H1 (cell line): ENCODE measurements around the gene ZNF227. TPM values are rescaled to one million over a fixed set of nuclear protein-coding genes. Genes with fewer than 3 reads are reported as not detected.

ENCODE experiments used
- CTCF ChIA-PET: fragments of 300-600 bp; sonication (Branson Sonifier 250); formaldehyde crosslinking; loops from one replicate; lab custom pipeline; 2021; ENCODE audit not compliant: partially characterized antibody; lab: Charles Lee
- POLR2A ChIA-PET: fragments of 300-600 bp; sonication (Branson Sonifier 250); formaldehyde crosslinking; loops from one replicate; lab custom pipeline; 2021; ENCODE audit warnings: inconsistent platforms; ENCODE audit not compliant: partially characterized antibody; lab: Charles Lee
- DNase-seq, 2 experiments: peaks; one replicate each; pipeline versions ENCODE4 v3.0.0 to v3.0.0-alpha.2; 2010 to 2022; ENCODE audit warnings: low spot score in 2 of 2, low read depth in 1 of 2, mixed read lengths in 1 of 2
- FAIRE-seq: peaks from 2 replicates; lab custom pipeline; 2011; peaks lifted over from hg19 to GRCh38; lab: Jason Lieb, UNC
- H2AFZ ChIP-seq: 2 replicates; pipeline ENCODE4 v1.8.1; 2012; ENCODE audit warnings: low read length, inconsistent platforms
- H2AK5ac ChIP-seq: 2 replicates; pipeline ENCODE4 v1.6.1; 2013; ENCODE audit warnings: low read depth, low read length
- H2BK120ac ChIP-seq: replicated peaks from 2 replicates; pipeline ENCODE3; 2013; ENCODE audit warnings: low read depth, low read length, inconsistent platforms
- H2BK12ac ChIP-seq: 2 replicates; pipeline ENCODE4 v1.6.1; 2013; ENCODE audit warnings: low read depth, low read length
- H2BK15ac ChIP-seq: 2 replicates; pipeline ENCODE4 v1.6.1; 2013; ENCODE audit warnings: low read length
- H2BK20ac ChIP-seq: 2 replicates; pipeline ENCODE4 v1.6.1; 2013; ENCODE audit warnings: low read length
- H2BK5ac ChIP-seq: 2 replicates; pipeline ENCODE4 v1.6.1; 2013; ENCODE audit warnings: low read depth, low read length
- H3K14ac ChIP-seq: 2 replicates; pipeline ENCODE4 v1.6.1; 2013; ENCODE audit warnings: inconsistent platforms; ENCODE audit not compliant: insufficient read length
- H3K18ac ChIP-seq: 2 replicates; pipeline ENCODE4 v1.6.1; 2013; ENCODE audit warnings: low read length; ENCODE audit errors: extremely low read depth
- H3K23ac ChIP-seq: 2 replicates; pipeline ENCODE4 v1.6.1; 2013; ENCODE audit warnings: inconsistent platforms; ENCODE audit not compliant: insufficient read length
- H3K23me2 ChIP-seq: 2 replicates; pipeline ENCODE4 v1.6.1; 2013; ENCODE audit warnings: low read depth, low read length
- H3K27ac ChIP-seq: 2 replicates; pipeline ENCODE4 v1.6.1; 2011; ENCODE audit warnings: low read depth, low read length, inconsistent platforms
- H3K27me3 ChIP-seq, 4 experiments: replicated peaks in 1 of 4; 1 replicate in 1 of 4; 2 replicates in 3 of 4; pipeline versions ENCODE4 v1.6.1 to v1.8.1; 2011 to 2013; ENCODE audit warnings: low read length in 3 of 4, mild to moderate bottlenecking in 3 of 4, inconsistent platforms in 2 of 4, mixed read lengths in 2 of 4, moderate library complexity in 1 of 4; ENCODE audit not compliant: control insufficient read depth in 3 of 4, insufficient read depth in 3 of 4; ENCODE audit errors: extremely low read depth in 1 of 4
- H3K36me3 ChIP-seq, 4 experiments: 2 replicates each; pipeline versions ENCODE4 v1.6.1 to v1.8.1; 2011 to 2013; ENCODE audit warnings: mild to moderate bottlenecking in 4 of 4, low read length in 3 of 4, moderate library complexity in 2 of 4, control low read depth in 1 of 4, inconsistent platforms in 1 of 4; ENCODE audit not compliant: insufficient read depth in 4 of 4, control insufficient read depth in 2 of 4
- H3K4ac ChIP-seq: replicated peaks from 2 replicates; pipeline ENCODE3; 2013; ENCODE audit warnings: low read length, low read depth, mixed read lengths, inconsistent platforms; ENCODE audit not compliant: insufficient read length
- H3K4me1 ChIP-seq, 4 experiments: replicated peaks in 1 of 4; 1 replicate in 1 of 4; 2 replicates in 3 of 4; pipeline versions ENCODE4 v1.6.1 to v1.8.1; 2011 to 2013; ENCODE audit warnings: low read length in 3 of 4, inconsistent platforms in 2 of 4, mixed read lengths in 1 of 4; ENCODE audit not compliant: insufficient read depth in 4 of 4, control insufficient read depth in 3 of 4
- H3K4me2 ChIP-seq, 2 experiments: 2 replicates each; pipeline versions ENCODE4 v1.6.1 to v1.8.1; 2011 to 2013; ENCODE audit warnings: low read depth in 2 of 2, low read length in 2 of 2, control low read depth in 1 of 2, inconsistent platforms in 1 of 2, mild to moderate bottlenecking in 1 of 2; ENCODE audit not compliant: insufficient read depth in 1 of 2
- H3K4me3 ChIP-seq, 4 experiments: fragments of 200-600, 300-600 bp in 1 of 4; sonication (generic), shearing (Covaris generic), sonication (Bioruptor Twin) in 1 of 4; 2 replicates each; pipeline versions ENCODE4 v1.5.1 to v1.8.1; 2011 to 2016; ENCODE audit warnings: low read length in 4 of 4, low read depth in 3 of 4, control low read depth in 2 of 4, inconsistent platforms in 2 of 4, mild to moderate bottlenecking in 2 of 4, mixed read lengths in 1 of 4, moderate library complexity in 1 of 4; ENCODE audit not compliant: insufficient read depth in 2 of 4; ENCODE audit errors: extremely low read depth in 1 of 4
- H3K56ac ChIP-seq: replicated peaks from 2 replicates; pipeline ENCODE3; 2013; ENCODE audit warnings: low read depth, mild to moderate bottlenecking, mixed read lengths, low read length, inconsistent platforms; ENCODE audit not compliant: insufficient read length
- H3K79me1 ChIP-seq: 2 replicates; pipeline ENCODE4 v1.6.1; 2013; ENCODE audit warnings: low read depth, low read length, control low read depth
- H3K79me2 ChIP-seq, 2 experiments: 2 replicates each; pipeline versions ENCODE4 v1.6.1 to v1.8.1; 2012 to 2013; ENCODE audit warnings: low read length in 2 of 2, mild to moderate bottlenecking in 2 of 2, inconsistent platforms in 1 of 2; ENCODE audit not compliant: insufficient read depth in 2 of 2, control insufficient read depth in 1 of 2
- H3K9ac ChIP-seq, 4 experiments: replicated peaks in 1 of 4; 1 replicate in 1 of 4; 2 replicates in 3 of 4; pipeline versions ENCODE4 v1.6.1 to v1.8.1; 2011 to 2013; ENCODE audit warnings: low read depth in 3 of 4, low read length in 3 of 4, control low read depth in 2 of 4, mild to moderate bottlenecking in 2 of 4, moderate library complexity in 2 of 4, inconsistent platforms in 1 of 4; ENCODE audit errors: extremely low read depth in 1 of 4
- H3K9me3 ChIP-seq, 2 experiments: 2 replicates each; pipeline versions ENCODE4 v1.6.1 to v1.8.1; 2012 to 2013; ENCODE audit warnings: mild to moderate bottlenecking in 2 of 2, moderate library complexity in 2 of 2, control low read depth in 1 of 2, inconsistent platforms in 1 of 2, low read depth in 1 of 2, low read length in 1 of 2, mixed read lengths in 1 of 2; ENCODE audit not compliant: insufficient read depth in 2 of 2
- H4K20me1 ChIP-seq, 2 experiments: replicated peaks in 1 of 2; 2 replicates each; pipeline versions ENCODE3 to v1.8.1; 2011 to 2013; ENCODE audit warnings: inconsistent platforms in 2 of 2, low read length in 2 of 2, mild to moderate bottlenecking in 1 of 2; ENCODE audit not compliant: insufficient read depth in 2 of 2, control insufficient read depth in 1 of 2
- H4K5ac ChIP-seq: 2 replicates; pipeline ENCODE4 v1.6.1; 2013; ENCODE audit warnings: low read length, low read depth, mixed read lengths, inconsistent platforms; ENCODE audit not compliant: insufficient read length
- H4K8ac ChIP-seq: 2 replicates; pipeline ENCODE4 v1.8.0; 2013; ENCODE audit warnings: mild to moderate bottlenecking, moderate library complexity, low read length, inconsistent platforms; ENCODE audit not compliant: insufficient read depth; ENCODE audit errors: extremely low read depth
- H4K91ac ChIP-seq: replicated peaks from 2 replicates; pipeline ENCODE3; 2013; ENCODE audit warnings: low read length, mixed read lengths, inconsistent platforms; ENCODE audit not compliant: insufficient read length
- ASH2L ChIP-seq: fragments of 200-600, 300-600 bp; sonication (generic); IDR thresholded peaks from one replicate; pipeline ENCODE4 v1.7.1; 2017; ENCODE audit warnings: low read length
- CBX8 ChIP-seq: fragments of 300-800, 300-1000 bp; sonication (generic); IDR thresholded peaks from 2 replicates; pipeline ENCODE4 v1.7.1; 2016; ENCODE audit warnings: low read depth, low read length, borderline replicate concordance
- EGR1 ChIP-seq: IDR thresholded peaks from 2 replicates; pipeline ENCODE4 v1.6.1; 2011; ENCODE audit warnings: low read depth, low read length, borderline replicate concordance
- GABPA ChIP-seq: IDR thresholded peaks from 2 replicates; pipeline ENCODE4 v1.6.1; 2011; ENCODE audit warnings: mild to moderate bottlenecking, low read length, moderate library complexity, borderline replicate concordance; ENCODE audit not compliant: insufficient read depth
- POU5F1 ChIP-seq: IDR thresholded peaks from 2 replicates; pipeline ENCODE4 v1.6.1; 2011; ENCODE audit warnings: low read depth, mild to moderate bottlenecking, low read length, moderate library complexity
- SIX5 ChIP-seq: IDR thresholded peaks from 2 replicates; pipeline ENCODE4 v1.6.1; 2011; ENCODE audit warnings: mild to moderate bottlenecking, low read depth, low read length
- SP1 ChIP-seq: IDR thresholded peaks from 2 replicates; pipeline ENCODE4 v1.6.1; 2011; ENCODE audit warnings: low read depth, low read length
- SP2 ChIP-seq: IDR thresholded peaks from 2 replicates; pipeline ENCODE4 v1.6.1; 2012; ENCODE audit warnings: mild to moderate bottlenecking, low read length, inconsistent platforms
- TEAD4 ChIP-seq: IDR thresholded peaks from 2 replicates; pipeline ENCODE4 v1.6.1; 2012; ENCODE audit warnings: low read depth, low read length, inconsistent platforms, mixed read lengths
- WGBS, 2 experiments: shearing (Covaris generic) in 1 of 2; methylation state at CpG; one replicate each; pipeline versions ENCODE4 v1.1.6 to v1.1.7; 2013 to 2015; ENCODE audit warnings: low lambda C conversion rate in 2 of 2, mixed read lengths in 2 of 2, inconsistent platforms in 1 of 2, low coverage in 1 of 2, missing lambda C conversion rate in 1 of 2; ENCODE audit not compliant: insufficient replicate concordance in 2 of 2, insufficient coverage in 1 of 2, insufficient read length in 1 of 2; ENCODE audit errors: extremely low coverage in 1 of 2, missing lambda C conversion rate in 1 of 2; 5-methylcytosine and 5-hydroxymethylcytosine counted together
- polyA plus RNA-seq, 7 experiments: library from polyadenylated mRNA; depleted of rRNA in 3 of 7; stranded (reverse) in 5 of 7; unstranded in 2 of 7; fragments of >200 nt in 5 of 7; fragments of 200-250 nt in 2 of 7; gene quantifications; 1 replicate in 5 of 7; 2 replicates in 1 of 7; 4 replicates in 1 of 7; pipeline versions ENCODE4 v1.2.1 to v1.2.3, GENCODE V29; 2011 to 2013; ENCODE audit warnings: missing spikeins in 2 of 7, mixed read lengths in 2 of 7
- total RNA-seq: library from RNA; stranded (reverse); fragmentation: NEBNext Ultra II Directional; extraction: Animal tissue kit (Norgen Biotek cat#: 25700); gene quantifications from 2 replicates; pipeline ENCODE4 v1.2.1, GENCODE V29; 2021

ZNF227 gene
- total and polyA plus RNA-seq, 2 of the 8 experiments (the other 6 are each of a cell fraction or from before 2014, with no cell fraction given): 4.9 to 23.9 TPM

- WGBS, 2 experiments: 84% methylated on average over 4 of the region's 4 CpGs; no CpG with 5 or more reads in 1 of the 2 experiments
- no peak overlapping the region for H3K27ac ChIP-seq
- CTCF ChIA-PET: no interaction called here
- TF ChIP-seq SP2: no peak
- no peak for TF ChIP-seq GABPA
- no peak for TF ChIP-seq CBX8
- no peak for TF ChIP-seq ASH2L
- no peak for TF ChIP-seq EGR1
- TF ChIP-seq TEAD4: no peak
- no peak for TF ChIP-seq SIX5
- no peak for TF ChIP-seq SP1
- no peak for TF ChIP-seq POU5F1
- TF ChIP-seq, all 59 proteins: peak for 0
- POLR2A ChIA-PET: no interaction called here
- Histone ChIP-seq H4K5ac (no peak overlapping the region), H3K79me1 (no peaks in the 10 kb centered on the region), H2BK15ac (no peak overlapping the region), H3K14ac (no peak overlapping the region), H3K4me1 (no peaks in the 10 kb centered on the region), H3K9me3 (peaks cover 32 to 43% of the 10 kb centered on the region in 2 experiments), H2BK120ac (no peak overlapping the region), H3K36me3 (peaks cover 0 to 13% (median 6%) of the 10 kb centered on the region in 4 experiments; a peak in 4 of 8 replicates), H3K56ac (no peak overlapping the region), H2AK5ac (no peak overlapping the region), H4K91ac (no peak overlapping the region), H3K23ac (no peak overlapping the region), H3K9ac (no peak overlapping the region), H2BK12ac (no peak overlapping the region), H3K79me2 (no peaks in the 10 kb centered on the region), H4K20me1 (no peaks in the 10 kb centered on the region), H2BK5ac (no peak overlapping the region), H3K4ac (no peak overlapping the region), H3K18ac (no peak overlapping the region), H3K23me2 (no peaks in the 10 kb centered on the region), H4K8ac (no peak overlapping the region), H3K27me3 (no peaks in the 10 kb centered on the region), H2BK20ac (no peak overlapping the region), H3K4me3 (no peak overlapping the region), H3K4me2 (no peak overlapping the region), H2AFZ (no peak overlapping the region)
- FAIRE-seq: no peak
- no peak for DNase-seq
Measured at GRCh38 chr19:44278181-44278690, 65.9 kb downstream of the ZNF227 start.
